Activated T-helper 9 cell treated with anti-CD3 and anti-CD28 coated beads, Interleukin-2, amount 50 U/mL, for 16 hours (primary cell): ENCODE results near the gene SORCS3.

ENCODE experiments used
- DNase-seq: peaks from one replicate; pipeline ENCODE4 v3.0.0-alpha.2; 2020; ENCODE audit warnings: low read depth

SORCS3 gene

DNA sequence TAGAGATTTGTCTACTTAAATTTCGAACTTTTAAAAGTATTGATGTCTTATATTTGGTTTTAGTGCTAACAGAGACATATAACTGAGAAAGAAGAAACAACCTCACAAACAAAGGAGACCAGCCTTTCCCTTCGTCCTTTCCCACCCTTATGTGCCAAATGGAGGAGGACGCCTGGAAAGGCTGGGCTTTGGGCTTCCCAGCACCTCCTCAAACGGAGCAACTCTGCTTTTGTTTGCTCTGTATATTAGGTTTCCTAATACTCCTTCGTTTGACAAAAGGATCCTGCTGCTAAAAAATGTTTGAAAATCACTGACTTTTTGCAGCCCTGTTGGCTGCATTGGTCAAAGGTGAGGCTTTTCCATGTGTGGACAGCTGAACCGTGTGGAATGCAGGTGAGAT is 471.8 kb downstream of the SORCS3 start:
- DNase-seq: no peak

DNA sequence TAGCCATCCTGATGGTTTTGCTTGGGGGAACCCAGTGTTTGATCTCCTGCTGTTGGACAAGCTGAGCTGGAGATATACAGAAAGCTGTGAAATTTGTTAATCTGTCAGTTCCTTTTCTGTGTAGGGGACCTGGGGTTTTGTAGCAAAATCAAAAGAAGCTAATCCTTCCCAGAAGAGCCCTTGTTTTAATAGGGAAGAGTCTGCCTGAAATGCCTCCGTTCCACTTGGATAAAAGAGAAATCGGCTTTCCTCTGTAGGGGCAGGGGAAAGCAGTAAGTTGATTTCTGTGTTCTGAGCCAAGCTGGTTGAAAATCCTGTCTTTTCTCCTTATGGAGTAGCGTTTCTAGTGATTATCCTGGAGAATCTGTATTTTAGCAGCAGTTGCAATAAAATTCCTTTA is 472.6 kb downstream of the SORCS3 start:
- no peak for DNase-seq

GRCh38 chr10:105121743-105122142 is 480.7 kb downstream of the SORCS3 start:
- DNase-seq: no peak

DNA sequence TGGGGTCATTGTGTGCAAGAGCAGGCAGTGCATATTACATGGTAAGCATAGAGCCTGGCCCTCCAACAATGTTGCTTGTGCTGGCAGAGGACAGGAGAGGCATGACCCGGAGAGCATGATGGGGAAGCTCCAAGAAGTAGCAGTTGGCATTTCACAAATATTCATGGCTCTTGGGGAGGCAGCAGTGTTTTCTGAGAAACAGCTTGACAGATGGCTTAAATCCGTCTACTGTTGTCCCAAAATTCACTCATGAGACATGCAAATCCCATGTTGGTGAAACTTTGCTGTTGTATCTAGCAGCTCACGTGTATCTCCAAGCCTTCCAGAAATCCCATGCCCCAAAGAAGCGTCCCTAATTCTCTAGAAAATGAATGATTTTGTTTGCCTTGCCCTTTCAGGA is 487.0 kb downstream of the SORCS3 start:
- no peak for DNase-seq

DNA sequence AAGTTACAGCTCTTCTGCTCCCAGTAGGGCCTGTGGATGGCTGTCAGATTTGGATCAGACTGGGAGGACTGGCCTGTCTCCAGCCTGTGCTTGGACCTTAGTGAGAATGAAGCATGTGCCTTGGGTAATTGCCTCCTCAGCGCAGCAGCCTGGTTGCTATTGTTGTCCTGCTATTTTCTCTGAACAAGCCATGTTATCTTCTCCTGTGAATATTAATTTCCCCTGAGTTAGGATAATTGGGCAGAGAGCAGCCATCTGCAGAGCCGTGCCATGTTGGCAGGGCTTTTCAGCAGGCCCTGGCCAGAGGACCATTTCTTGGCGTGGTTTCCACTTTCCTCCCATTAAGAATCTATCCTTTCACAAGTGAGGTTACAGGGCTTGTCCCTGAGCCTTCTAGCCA is 497.3 kb downstream of the SORCS3 start:
- no peak for DNase-seq

DNA sequence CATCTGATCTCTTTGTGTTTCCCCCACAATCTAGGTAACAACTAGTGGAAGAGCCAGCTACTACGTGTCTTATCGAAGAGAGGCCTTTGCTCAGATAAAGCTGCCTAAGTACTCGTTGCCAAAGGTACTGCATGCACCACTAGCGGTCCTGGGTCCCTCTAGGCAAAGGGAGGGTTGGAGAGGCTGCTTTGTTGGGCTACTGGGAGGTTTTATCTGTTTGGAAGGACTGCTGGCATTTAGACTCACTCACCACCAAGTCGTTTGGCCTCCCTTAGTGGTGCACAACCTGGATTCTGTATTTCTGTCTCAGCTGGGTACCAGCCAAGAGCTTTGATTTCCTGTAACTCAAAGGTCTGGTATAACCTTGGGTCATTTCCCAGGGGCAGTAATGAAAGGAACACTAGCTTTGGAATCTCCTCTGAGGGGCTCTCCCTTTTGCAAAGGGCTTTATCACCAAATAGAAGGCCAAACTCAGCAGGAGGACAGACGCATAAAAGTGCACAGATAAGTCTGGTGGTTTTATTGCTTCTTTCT is 498.3 kb downstream of the SORCS3 start:
- no peak for DNase-seq

DNA sequence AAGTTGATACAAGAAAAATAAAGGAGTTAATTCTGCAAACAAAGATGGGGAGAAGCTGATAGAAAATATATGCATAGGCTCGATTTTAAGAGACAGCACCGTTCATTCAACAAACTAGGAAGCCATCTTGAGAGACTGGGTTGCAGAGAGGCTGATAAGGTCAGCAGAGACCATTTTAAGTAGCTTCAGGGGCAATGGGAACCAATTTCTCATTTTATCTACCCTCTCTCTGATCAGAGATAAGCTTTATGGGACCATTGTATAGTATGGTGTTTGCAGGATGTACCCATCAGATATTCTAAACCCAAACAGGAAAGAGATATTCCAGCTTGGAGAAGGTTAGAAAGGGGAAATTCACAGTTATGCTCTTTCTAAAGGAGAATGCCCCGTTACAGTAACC is 499.5 kb downstream of the SORCS3 start:
- no peak for DNase-seq

GRCh38 chr10:105145711-105146110 is 504.6 kb downstream of the SORCS3 start:
- no peak for DNase-seq

DNA sequence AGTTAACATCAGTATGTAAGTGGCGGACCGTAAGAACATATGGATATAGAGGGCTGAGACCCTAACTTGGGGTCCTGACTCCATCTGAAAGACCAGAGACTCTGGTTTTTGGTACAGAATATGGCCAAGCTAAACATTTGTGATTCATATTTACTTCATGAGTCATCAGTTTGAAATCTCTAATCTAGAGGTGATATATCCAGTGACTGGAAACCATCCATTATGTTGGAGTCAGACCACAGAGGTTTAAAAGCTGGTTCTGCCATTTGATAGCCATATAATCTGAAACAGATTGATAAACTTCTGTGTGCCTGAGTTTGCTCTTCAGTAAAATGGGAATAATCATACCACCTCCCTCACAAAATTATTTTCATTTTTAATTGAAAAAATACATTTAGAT is 505.3 kb downstream of the SORCS3 start:
- no peak for DNase-seq

- DNase-seq: no peak
Observed at GRCh38 chr10:105148456-105148855, 507.4 kb downstream of the SORCS3 start.

DNA sequence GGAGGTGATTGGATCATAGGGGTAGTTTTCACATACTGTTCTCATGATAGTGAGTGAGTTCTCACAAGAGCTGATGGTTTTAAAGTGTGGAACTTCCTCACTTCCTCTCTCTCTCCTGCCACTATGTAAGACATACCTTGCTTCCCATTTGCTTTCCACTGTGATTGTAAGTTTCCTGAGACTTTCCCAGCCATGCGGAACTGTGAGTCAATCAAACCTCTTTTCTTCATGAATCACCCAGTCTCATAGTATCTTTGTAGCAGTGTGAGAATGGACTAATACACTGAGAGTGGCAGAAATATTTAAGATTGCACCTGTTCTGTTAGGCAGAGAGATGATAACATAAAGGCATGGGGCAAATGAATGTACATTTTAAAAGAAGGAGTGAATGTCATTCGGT is 507.8 kb downstream of the SORCS3 start:
- no peak for DNase-seq

DNA sequence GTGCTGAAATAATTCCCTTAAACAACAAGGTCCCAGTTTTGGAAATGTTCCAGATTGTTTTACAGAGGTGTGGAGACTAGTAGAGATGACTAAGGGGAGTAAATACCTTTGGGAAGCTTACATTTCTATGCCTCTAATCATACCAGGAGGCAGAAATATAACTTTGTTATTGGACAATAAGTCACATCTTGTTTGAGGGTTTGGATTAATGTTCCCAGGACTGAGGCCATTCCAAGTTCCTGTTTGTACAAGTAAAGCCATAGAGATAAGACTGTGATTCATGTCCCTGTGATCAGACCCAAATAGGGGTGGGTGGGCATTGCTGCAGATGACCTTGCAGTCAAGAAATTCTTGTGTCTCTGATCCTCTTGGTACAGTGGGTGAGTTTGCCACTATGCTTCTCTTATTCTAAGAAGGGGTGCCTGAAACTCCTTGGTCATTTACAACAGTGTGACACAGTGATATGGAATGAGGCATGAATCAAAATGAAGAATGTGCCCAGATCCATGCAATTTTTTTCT is 508.3 kb downstream of the SORCS3 start:
- DNase-seq: no peak

- DNase-seq: no peak
Observed at GRCh38 chr10:105150259-105150880, 509.3 kb downstream of the SORCS3 start.

DNA sequence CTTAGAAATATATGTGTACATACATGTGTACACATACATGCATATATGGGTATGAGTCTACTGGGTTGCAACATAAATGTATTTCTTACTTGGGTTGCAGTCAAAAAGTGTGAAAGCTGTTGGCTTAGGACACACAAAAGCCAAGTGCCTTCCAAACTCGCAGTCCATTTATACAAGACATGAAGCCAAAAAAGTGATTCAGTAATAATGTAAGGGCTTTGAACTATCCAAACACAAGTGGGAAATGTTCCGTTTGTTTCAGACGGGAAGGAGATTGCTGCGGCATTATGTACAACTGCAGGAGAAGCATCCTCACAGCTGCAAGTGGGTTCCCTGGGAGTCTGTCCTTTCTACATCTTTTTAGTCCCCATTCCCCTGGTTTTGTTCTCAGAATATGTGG is 513.6 kb downstream of the SORCS3 start:
- DNase-seq: no peak

- no peak for DNase-seq
Observed at GRCh38 chr10:105159268-105159667, 518.2 kb downstream of the SORCS3 start.

DNA sequence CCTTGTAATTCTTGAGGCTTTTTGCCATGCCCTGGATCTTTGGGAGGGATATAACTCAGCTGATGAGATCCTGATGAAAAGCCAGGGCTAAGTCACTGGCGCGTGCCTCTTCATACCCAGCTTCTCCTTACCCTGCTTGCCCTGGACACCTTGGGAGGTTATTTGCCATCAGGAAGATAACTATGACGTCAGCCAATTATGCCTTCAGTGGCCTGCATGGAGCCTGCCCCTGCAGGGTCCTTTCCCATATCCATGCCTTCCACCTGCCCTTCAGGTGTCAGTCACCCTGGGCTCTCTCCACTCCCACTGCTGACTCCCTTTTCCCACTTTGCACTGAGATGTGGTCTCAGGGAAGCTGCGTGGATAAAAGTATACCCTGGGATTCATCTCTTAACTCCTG is 520.1 kb downstream of the SORCS3 start:
- no peak for DNase-seq

DNA sequence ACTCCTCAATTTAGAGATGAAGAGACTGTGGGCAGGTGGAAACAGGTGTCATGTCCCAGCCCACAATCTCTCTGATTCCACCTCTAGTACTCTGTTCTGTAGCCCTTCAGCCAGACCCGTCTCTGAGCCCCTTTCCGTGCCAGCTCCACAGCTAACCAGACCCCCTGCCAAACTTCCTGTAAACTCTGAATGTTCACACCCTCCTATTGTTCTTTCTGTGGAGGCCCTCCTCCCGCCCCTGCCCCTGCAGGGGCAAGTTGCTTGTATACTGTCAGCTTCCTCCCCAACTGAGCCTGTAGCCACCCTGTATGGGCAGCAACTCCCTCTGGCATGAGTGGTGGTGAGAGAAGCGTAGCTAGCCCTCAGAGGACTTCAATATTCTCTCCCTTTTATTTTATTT is 520.7 kb downstream of the SORCS3 start:
- DNase-seq: no peak

DNA sequence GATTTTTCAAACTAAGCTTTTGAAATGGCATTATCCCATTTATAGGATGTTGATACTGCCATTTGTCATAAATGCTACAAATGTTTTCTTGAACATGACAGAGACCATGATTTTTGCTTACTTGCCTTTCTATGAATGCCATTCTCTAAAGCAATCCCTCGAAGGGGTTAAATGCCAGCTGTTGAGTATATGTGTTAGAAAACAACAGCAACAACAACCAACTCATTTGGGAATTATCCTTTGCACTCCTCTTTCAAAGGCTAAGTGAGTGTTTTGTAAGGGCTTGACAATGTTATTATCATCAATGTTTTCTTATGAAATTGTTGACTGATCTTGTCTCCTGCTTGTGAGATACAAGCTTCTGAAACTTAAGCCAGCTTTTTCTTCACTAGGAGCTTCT is 529.4 kb downstream of the SORCS3 start:
- no peak for DNase-seq

- no peak for DNase-seq
Observed at GRCh38 chr10:105171945-105172344, 530.9 kb downstream of the SORCS3 start.

DNA sequence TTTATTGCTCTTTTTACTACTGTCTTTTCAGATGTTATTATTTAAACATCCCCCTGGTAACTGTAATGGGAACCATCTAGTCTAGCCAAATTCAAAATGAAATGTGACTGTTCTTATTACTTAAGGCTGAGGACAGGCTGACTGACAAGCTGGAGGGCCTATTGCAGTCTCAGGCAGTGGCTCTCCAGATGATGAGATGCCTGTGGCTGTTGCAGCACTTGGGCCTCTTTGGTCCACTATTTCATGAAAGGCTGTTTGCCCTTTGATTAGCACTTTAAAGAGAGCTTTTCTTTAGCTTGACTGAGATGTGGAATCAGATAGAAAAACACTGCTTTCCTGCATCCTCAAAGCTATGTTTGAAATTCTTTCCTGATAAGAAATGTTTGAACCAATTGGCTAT is 540.5 kb downstream of the SORCS3 start:
- DNase-seq: no peak

GRCh38 chr10:105183536-105183935 is 542.4 kb downstream of the SORCS3 start:
- DNase-seq: no peak

- no peak for DNase-seq
Observed at GRCh38 chr10:105185161-105185560, 544.1 kb downstream of the SORCS3 start.

DNA sequence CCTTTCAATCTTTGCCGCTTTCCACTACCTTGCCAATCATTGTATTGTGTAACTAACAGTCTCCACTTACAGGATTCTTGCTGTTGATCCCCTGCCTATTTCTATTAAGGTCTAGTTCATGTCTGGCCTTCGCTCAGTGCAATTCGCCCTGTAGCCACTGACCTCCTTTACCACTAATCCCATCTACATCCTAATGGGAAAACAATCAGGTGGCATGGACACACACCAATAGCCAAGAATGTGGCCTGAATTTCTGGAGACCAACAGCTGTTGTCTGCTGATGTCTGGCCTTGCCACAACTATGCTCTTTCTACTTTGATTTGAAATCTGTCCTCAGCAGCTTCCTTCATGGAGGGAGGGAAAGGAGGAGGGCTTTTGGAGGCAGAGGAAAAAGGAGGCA is 546.2 kb downstream of the SORCS3 start:
- no peak for DNase-seq

GRCh38 chr10:105188737-105189462 is 547.8 kb downstream of the SORCS3 start:
- no peak for DNase-seq
